RWPE1 (cell line): ENCODE measurements around the gene TDO2.

Experiments
- CTCF ChIA-PET: fragments of 350-600 bp; sonication (Branson Sonifier 250); formaldehyde crosslinking; extraction: SDS; loops from one replicate; lab custom pipeline; 2021; lab: Yijun Ruan, JAX
- POLR2A ChIA-PET: fragments of 400-600 bp; formaldehyde crosslinking; extraction: SDS; loops from one replicate; lab custom pipeline; 2020; ENCODE audit warnings: antibody characterized with exemption; ENCODE audit not compliant: low non-redundant PET; lab: Yijun Ruan, JAX
- DNase-seq: peaks from one replicate; pipeline ENCODE4 v3.0.0; 2012; ENCODE audit warnings: low spot score
- H3K27ac ChIP-seq: fragments of 450-650 bp; 2 replicates; pipeline ENCODE4 v1.5.1; 2017
- TF ChIP-seq, protein P1 (sequence below): fragments of 450-650 bp; conservative IDR thresholded peaks from 2 replicates; pipeline ENCODE4 v1.5.1; 2017; ENCODE audit warnings: low read depth, mild to moderate bottlenecking

TDO2 gene

DNA sequence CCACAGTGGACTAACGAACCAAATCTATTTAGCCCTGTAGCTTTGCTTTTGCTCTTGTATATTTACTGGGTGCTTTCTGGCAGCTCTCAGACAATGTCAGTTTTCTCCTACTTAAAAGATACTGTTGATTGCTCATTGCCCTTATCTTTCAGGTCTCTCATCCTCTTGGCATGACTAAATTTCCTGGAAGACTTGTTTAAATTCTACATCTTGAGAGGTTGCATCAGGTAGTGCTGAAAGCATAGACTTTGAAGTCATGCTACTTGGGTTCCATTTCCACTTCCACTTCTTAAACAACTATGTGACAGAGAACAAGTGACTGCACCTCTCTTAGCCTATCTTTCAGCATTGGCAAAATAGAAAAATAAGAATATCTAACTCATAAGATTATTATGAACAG lies 8.4 kb downstream of the TDO2 start:
- DNase-seq: no peak
- ChIA-PET CTCF (interaction anchor here (0.6 kb wide), 1 partner anchor 153 kb away, joined by 4 read pairs; the partner anchor contains the start of gene GUCY1B1), POLR2A (no interaction called here)
- TF ChIP-seq, protein P1, sequence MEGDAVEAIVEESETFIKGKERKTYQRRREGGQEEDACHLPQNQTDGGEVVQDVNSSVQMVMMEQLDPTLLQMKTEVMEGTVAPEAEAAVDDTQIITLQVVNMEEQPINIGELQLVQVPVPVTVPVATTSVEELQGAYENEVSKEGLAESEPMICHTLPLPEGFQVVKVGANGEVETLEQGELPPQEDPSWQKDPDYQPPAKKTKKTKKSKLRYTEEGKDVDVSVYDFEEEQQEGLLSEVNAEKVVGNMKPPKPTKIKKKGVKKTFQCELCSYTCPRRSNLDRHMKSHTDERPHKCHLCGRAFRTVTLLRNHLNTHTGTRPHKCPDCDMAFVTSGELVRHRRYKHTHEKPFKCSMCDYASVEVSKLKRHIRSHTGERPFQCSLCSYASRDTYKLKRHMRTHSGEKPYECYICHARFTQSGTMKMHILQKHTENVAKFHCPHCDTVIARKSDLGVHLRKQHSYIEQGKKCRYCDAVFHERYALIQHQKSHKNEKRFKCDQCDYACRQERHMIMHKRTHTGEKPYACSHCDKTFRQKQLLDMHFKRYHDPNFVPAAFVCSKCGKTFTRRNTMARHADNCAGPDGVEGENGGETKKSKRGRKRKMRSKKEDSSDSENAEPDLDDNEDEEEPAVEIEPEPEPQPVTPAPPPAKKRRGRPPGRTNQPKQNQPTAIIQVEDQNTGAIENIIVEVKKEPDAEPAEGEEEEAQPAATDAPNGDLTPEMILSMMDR: no peak
- no peak overlapping the region for H3K27ac ChIP-seq

DNA sequence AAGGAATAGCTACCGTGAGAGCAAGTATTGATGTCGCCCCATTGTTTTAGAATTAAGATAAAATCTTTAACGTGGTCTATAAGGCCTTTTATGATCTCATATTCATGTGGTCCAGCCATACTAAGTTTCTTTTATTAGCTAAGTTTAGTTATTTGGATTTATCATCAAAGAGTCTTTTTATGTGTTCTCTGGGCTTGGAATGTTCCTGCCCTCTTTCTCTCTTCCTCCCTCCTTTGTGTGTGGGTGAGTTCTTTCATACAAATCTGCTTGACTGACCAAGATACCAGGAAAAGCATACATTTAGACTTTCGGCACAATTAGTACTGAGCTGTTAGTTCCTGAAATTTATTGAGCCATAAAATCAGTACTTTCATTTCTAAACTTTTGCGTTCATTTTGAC lies 11.3 kb downstream of the TDO2 start:
- TF ChIP-seq, protein P1: no peak
- ChIA-PET CTCF (interaction anchor here (0.6 to 0.7 kb wide), 2 partner anchors 198 to 455 kb away, joined by 3 read pairs; no protein-coding TSS in a partner anchor), POLR2A (no interaction called here)
- H3K27ac ChIP-seq: no peak overlapping the region
- no peak for DNase-seq

DNA sequence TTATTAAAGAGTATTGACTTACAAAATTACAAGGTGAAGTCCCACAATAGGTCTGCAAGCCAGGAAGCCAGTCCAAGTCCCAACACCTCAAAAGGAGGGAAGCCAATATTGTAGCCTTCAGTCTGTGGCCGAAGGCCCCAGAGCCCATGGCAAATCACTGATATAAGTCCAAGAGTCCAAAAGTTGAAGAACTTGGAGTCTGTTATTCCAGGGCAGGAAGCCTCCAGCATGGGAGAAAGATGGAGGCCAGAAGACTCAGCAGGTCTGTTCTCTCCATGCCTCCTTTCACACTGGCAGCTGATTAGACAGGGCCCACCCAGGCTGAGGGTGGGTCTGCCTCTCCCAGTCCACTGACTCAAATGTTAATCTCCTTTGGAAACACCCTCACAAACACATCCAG lies 18.1 kb downstream of the TDO2 start:
- ChIA-PET POLR2A (no interaction called here), CTCF (no interaction called here)
- no peak overlapping the region for H3K27ac ChIP-seq
- DNase-seq: no peak
- TF ChIP-seq, protein P1: no peak

DNA sequence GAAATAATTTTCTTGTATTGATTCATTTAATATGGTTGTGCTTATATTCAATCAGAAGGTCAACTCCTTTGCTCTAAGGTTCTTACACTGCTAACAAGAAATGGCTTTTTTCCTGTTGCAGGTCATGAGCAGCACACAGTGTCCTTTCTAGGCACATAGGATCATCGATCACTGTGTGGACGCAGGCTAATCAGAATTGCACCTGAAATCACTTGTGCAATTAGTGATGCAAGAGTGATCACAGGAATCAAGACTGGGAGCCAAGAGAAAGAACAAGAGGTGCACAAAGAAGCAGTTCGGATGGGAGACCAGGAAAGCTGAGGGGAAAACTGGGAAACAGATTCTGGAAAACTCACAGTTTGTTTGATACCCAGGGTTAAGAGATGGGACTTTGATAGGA lies 21.1 kb downstream of the TDO2 start:
- no peak for DNase-seq
- ChIA-PET CTCF (interaction anchor here (0.6 kb wide), 1 partner anchor 29 kb away, joined by 3 read pairs; no protein-coding TSS in a partner anchor), POLR2A (no interaction called here)
- no peak overlapping the region for H3K27ac ChIP-seq
- TF ChIP-seq, protein P1: no peak

DNA sequence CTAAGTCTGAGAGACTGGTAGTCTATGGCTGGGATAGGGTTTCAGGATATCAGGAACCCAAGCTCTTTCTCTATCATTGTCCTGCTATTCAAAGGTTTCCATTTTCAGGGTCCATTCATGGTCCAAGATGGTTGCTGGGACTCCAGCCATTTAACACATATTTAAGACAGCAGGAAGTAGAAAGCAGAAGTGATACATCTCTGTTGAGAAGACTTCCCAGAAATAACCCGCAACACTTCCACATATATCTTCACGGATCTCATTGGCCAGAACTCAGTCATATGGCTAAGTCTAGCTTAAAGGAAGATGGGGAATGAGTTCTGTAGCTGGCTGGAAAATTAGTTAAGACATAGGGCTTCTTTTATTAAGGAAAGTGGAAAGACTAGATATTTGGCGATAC lies 26.3 kb downstream of the TDO2 start:
- CTCF ChIA-PET: no interaction called here
- TF ChIP-seq, protein P1: no peak
- H3K27ac ChIP-seq: no peak overlapping the region
- no peak for DNase-seq
- POLR2A ChIA-PET: no interaction called here

DNA sequence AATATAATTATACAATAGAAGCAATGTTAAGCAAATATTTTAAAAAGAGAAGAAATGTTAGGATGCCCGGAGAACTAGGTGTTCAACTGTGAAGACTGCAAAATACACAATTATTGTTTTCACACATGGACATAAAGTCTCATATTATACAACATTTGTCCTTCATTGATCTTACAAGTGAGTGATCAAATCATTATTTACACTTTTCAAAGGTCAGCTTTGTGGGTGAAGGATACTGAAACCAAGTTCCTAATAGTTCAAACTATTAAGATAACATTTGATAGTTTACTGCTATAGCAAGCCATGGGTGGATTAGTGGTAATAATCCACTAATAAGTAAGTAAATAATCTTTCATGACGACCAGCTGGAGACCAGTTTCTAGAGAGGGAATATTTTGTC lies 26.8 kb downstream of the TDO2 start:
- ChIA-PET POLR2A (no interaction called here), CTCF (no interaction called here)
- DNase-seq: no peak
- no peak overlapping the region for H3K27ac ChIP-seq
- TF ChIP-seq, protein P1: no peak
